Measurements from ENCODE around the gene CSTF1. TPM values are rescaled to one million over a fixed set of nuclear protein-coding genes. Genes with fewer than 3 reads are reported as not detected.

CSTF1 gene
- total RNA-seq, 1 experiment from 2014 or later: 44.5 TPM

GRCh38 chr20:56412473-56412790 is 20.0 kb downstream of the CSTF1 start:
- Histone ChIP-seq H3K4me2 (ENCODE audit: low read length) (no peak overlapping the region), H3K9ac (ENCODE audit: low read length) (no peak overlapping the region), H3K4me1 (ENCODE audit: control insufficient read depth in 1 of 2, insufficient read depth in 2 of 2, low read length in 2 of 2) (no peaks in the 10 kb centered on the region), H3K79me2 (ENCODE audit: insufficient read depth, low read length) (no peaks in the 10 kb centered on the region), H3K27ac (ENCODE audit: low read depth, low read length) (no peak overlapping the region), H3K27me3 (ENCODE audit: insufficient read depth, low read length) (no peaks in the 10 kb centered on the region), H2AFZ (ENCODE audit: low read depth, low read length, poor library complexity, severe bottlenecking) (no peak overlapping the region), H4K20me1 (ENCODE audit: insufficient read depth) (no peaks in the 10 kb centered on the region), H3K36me3 (ENCODE audit: control insufficient read depth in 1 of 2, insufficient read depth in 2 of 2, low read length in 2 of 2) (peaks cover 5 to 7% of the 10 kb centered on the region in 2 experiments; a peak in 3 of 4 replicates), H3K4me3 (replicated peaks in 1 of 2; ENCODE audit: low read depth in 1 of 2, low read length in 2 of 2) (no peak overlapping the region), H3K9me3 (ENCODE audit: control insufficient read depth in 1 of 2, insufficient read depth in 1 of 2, low read depth in 1 of 2, low read length in 2 of 2) (no peaks in the 10 kb centered on the region), H3K9me2 (ENCODE audit: insufficient read depth) (no peaks in the 10 kb centered on the region)
- ATAC-seq: no peak
- intact Hi-C loops (cut with micrococcal nuclease): no loop called here
- TF ChIP-seq YY1 (IDR thresholded peaks at IDR 0.05; ENCODE audit: extremely low read depth, insufficient replicate concordance, low read depth, low read length): no peak
- TF ChIP-seq MAX (IDR thresholded peaks at IDR 0.05): no peak
- TF ChIP-seq ELF1 (IDR thresholded peaks at IDR 0.05; ENCODE audit: borderline replicate concordance, low read depth): no peak
- TF ChIP-seq EGR1 (IDR thresholded peaks at IDR 0.05; ENCODE audit: low read depth): no peak
- TF ChIP-seq REST (IDR thresholded peaks at IDR 0.05; ENCODE audit: low read depth): no peak
- TF ChIP-seq POLR2A (IDR thresholded peaks at IDR 0.05; ENCODE audit: borderline replicate concordance, extremely low read depth, insufficient read depth, insufficient read length): no peak
- no peak for TF ChIP-seq JUND (IDR thresholded peaks at IDR 0.05)
- no peak for TF ChIP-seq ZFX (IDR thresholded peaks at IDR 0.05)
- no peak for TF ChIP-seq EZH2 (IDR thresholded peaks at IDR 0.05)
- BruUV-seq (replicated peaks): no TSS peak
- ChIA-PET RAD21 (ENCODE audit: low non-redundant PET in 1 of 2, low total read pairs in 2 of 2, uncharacterized antibody in 2 of 2, unreplicated experiment in 2 of 2) (no interaction called here), POLR2A (no interaction called here), CTCF (interaction anchor here (1.3 kb wide), 1 partner anchor 14 kb away, joined by 3 read pairs; no protein-coding TSS in a partner anchor)
- no peak for DNase-seq (ENCODE audit: low read depth, low spot score)
